Type B pancreatic cell (in vitro differentiated cells): Measurements from ENCODE around the gene FRY. TPM values are rescaled to one million over a fixed set of nuclear protein-coding genes. Genes with fewer than 3 reads are reported as not detected.

Source experiments
- DNase-seq: peaks from one replicate; pipeline ENCODE4 v3.0.0; 2021; ENCODE audit warnings: mixed read lengths; ENCODE audit not compliant: unreplicated experiment; ENCODE audit errors: extremely low spot score
- H3K27ac Mint-ChIP-seq: 2 replicates; pipeline ENCODE4 v1.8.0; 2021; ENCODE audit warnings: mild to moderate bottlenecking, mixed read lengths
- H3K27me3 Mint-ChIP-seq: 2 replicates; pipeline ENCODE4 v1.8.0; 2021; ENCODE audit warnings: mixed read lengths
- H3K36me3 Mint-ChIP-seq: 2 replicates; pipeline ENCODE4 v1.8.0; 2021; ENCODE audit warnings: mixed read lengths
- H3K4me1 Mint-ChIP-seq: one replicate; pipeline ENCODE4 v1.8.0; 2021; ENCODE audit warnings: mixed read lengths; ENCODE audit not compliant: unreplicated experiment
- H3K4me3 Mint-ChIP-seq: 2 replicates; pipeline ENCODE4 v1.8.0; 2021; ENCODE audit warnings: mild to moderate bottlenecking, mixed read lengths
- H3K9me3 Mint-ChIP-seq: 2 replicates; pipeline ENCODE4 v1.8.0; 2021; ENCODE audit warnings: mixed read lengths
- CTCF ChIP-seq: fragments of 200-600 bp; sonication (generic); conservative IDR thresholded peaks from 2 replicates; pipeline ENCODE4 v1.5.0; 2021; ENCODE audit warnings: antibody characterized with exemption, mild to moderate bottlenecking
- total RNA-seq: library from RNA; stranded (reverse); gene quantifications from 2 replicates; pipeline ENCODE4 v1.2.1, GENCODE V29; 2021; ENCODE audit warnings: low replicate concordance

The FRY gene
- total RNA-seq, 1 donor from 2014 or later = 13.4 TPM

- Mint-ChIP-seq H3K27me3 (no peaks in the 10 kb centered on the region), H3K4me1 (peaks cover 7% of the 10 kb centered on the region), H3K27ac (no peak overlapping the region), H3K36me3 (no peaks in the 10 kb centered on the region), H3K9me3 (no peaks in the 10 kb centered on the region), H3K4me3 (no peak overlapping the region)
- no peak for DNase-seq
- no peak for TF ChIP-seq CTCF
Observed at GRCh38 chr13:32178763-32179162, 147.2 kb downstream of the FRY start.

- Mint-ChIP-seq H3K9me3 (no peaks in the 10 kb centered on the region), H3K27me3 (no peaks in the 10 kb centered on the region), H3K27ac (no peak overlapping the region), H3K4me1 (peaks cover 7% of the 10 kb centered on the region), H3K4me3 (no peak overlapping the region), H3K36me3 (peaks cover 6% of the 10 kb centered on the region)
- DNase-seq = no peak
- no peak for TF ChIP-seq CTCF
Observed at GRCh38 chr13:32179708-32180107, 148.1 kb downstream of the FRY start.

- Mint-ChIP-seq H3K4me3 (no peak overlapping the region), H3K27ac (no peak overlapping the region), H3K9me3 (no peaks in the 10 kb centered on the region), H3K27me3 (no peaks in the 10 kb centered on the region), H3K4me1 (peaks cover 5% of the 10 kb centered on the region), H3K36me3 (peaks cover 16% of the 10 kb centered on the region)
- TF ChIP-seq CTCF = no peak
- DNase-seq = no peak
Observed at GRCh38 chr13:32187651-32188050, 156.1 kb downstream of the FRY start.

- Mint-ChIP-seq H3K9me3 (no peaks in the 10 kb centered on the region), H3K36me3 (peaks cover 7% of the 10 kb centered on the region), H3K4me1 (peaks cover 5% of the 10 kb centered on the region), H3K27me3 (no peaks in the 10 kb centered on the region), H3K4me3 (no peak overlapping the region), H3K27ac (no peak overlapping the region)
- no peak for TF ChIP-seq CTCF
- no peak for DNase-seq
Observed at GRCh38 chr13:32191452-32191998, 160.0 kb downstream of the FRY start.

- H3K9me3 Mint-ChIP-seq = peaks cover under 1% of the 10 kb centered on the region
- no peak for TF ChIP-seq CTCF
- peaks cover 5% of the 10 kb centered on the region for H3K4me1 Mint-ChIP-seq
- no peak overlapping the region for H3K4me3 Mint-ChIP-seq
- no peak for DNase-seq
- H3K27ac Mint-ChIP-seq = no peak overlapping the region
- H3K36me3 Mint-ChIP-seq = peaks cover 5% of the 10 kb centered on the region
- H3K27me3 Mint-ChIP-seq = no peaks in the 10 kb centered on the region
Observed at GRCh38 chr13:32195713-32196112, 164.1 kb downstream of the FRY start.

GRCh38 chr13:32199168-32199567 lies 167.6 kb downstream of the FRY start:
- Mint-ChIP-seq H3K9me3 (peaks cover 5% of the 10 kb centered on the region), H3K27ac (no peak overlapping the region), H3K4me3 (no peak overlapping the region), H3K27me3 (no peaks in the 10 kb centered on the region), H3K36me3 (no peaks in the 10 kb centered on the region), H3K4me1 (no peaks in the 10 kb centered on the region)
- DNase-seq = no peak
- no peak for TF ChIP-seq CTCF
